HEK293 (cell line): ENCODE results near the gene CDHR1.

Source experiments
- ATF2 ChIP-seq: fragments of 450-650 bp; formaldehyde crosslinking; IDR thresholded peaks from 2 replicates; pipeline ENCODE4 v1.5.1; 2016; ENCODE audit warnings: missing biosample characterization, missing genetic modification characterization, low read depth
- CTCF ChIP-seq: fragments of 450-650 bp; formaldehyde crosslinking; IDR thresholded peaks from 2 replicates; pipeline ENCODE4 v1.5.1; 2016; ENCODE audit warnings: missing biosample characterization, missing genetic modification characterization
- RBAK ChIP-seq: fragments of 450-650 bp; formaldehyde crosslinking; IDR thresholded peaks from 2 replicates; pipeline ENCODE4 v1.5.1; 2016; ENCODE audit warnings: missing biosample characterization, missing genetic modification characterization
- REST ChIP-seq: fragments of 450-650 bp; formaldehyde crosslinking; IDR thresholded peaks from 2 replicates; pipeline ENCODE4 v1.5.1; 2016; ENCODE audit warnings: missing biosample characterization, missing genetic modification characterization
- ZFP69B ChIP-seq: fragments of 450-650 bp; formaldehyde crosslinking; IDR thresholded peaks from 2 replicates; pipeline ENCODE4 v1.5.1; 2016; ENCODE audit warnings: missing biosample characterization, missing genetic modification characterization
- ZIC2 ChIP-seq: fragments of 450-650 bp; formaldehyde crosslinking; IDR thresholded peaks from 2 replicates; pipeline ENCODE4 v1.5.1; 2016; ENCODE audit warnings: missing biosample characterization, missing genetic modification characterization
- ZNF404 ChIP-seq: fragments of 450-650 bp; formaldehyde crosslinking; IDR thresholded peaks from 2 replicates; pipeline ENCODE4 v1.5.1; 2017; ENCODE audit warnings: missing biosample characterization, missing genetic modification characterization
- ZNF423 ChIP-seq: fragments of 450-650 bp; formaldehyde crosslinking; IDR thresholded peaks from 2 replicates; pipeline ENCODE4 v1.5.1; 2016; ENCODE audit warnings: missing biosample characterization, missing genetic modification characterization
- ZNF501 ChIP-seq: fragments of 450-650 bp; formaldehyde crosslinking; IDR thresholded peaks from 2 replicates; pipeline ENCODE4 v1.5.1; 2016; ENCODE audit warnings: missing biosample characterization, missing genetic modification characterization
- ZNF660 ChIP-seq: fragments of 450-650 bp; IDR thresholded peaks from 2 replicates; pipeline ENCODE4 v1.5.1; 2018; ENCODE audit warnings: missing biosample characterization, mild to moderate bottlenecking, missing genetic modification characterization

GRCh38 chr10:84147347-84147746, 47.0 kb upstream of the CDHR1 start:
- TF ChIP-seq CTCF (tag by site-specific recombination) (no peak), ZIC2 (no peak), ZNF660 (no peak), REST (no peak), ZNF404 (no peak), ZFP69B (tag by site-specific recombination) (no peak), ZNF501 (tag by site-specific recombination) (no peak), ATF2 (tag by site-specific recombination) (no peak), RBAK (no peak), ZNF423 (tag by site-specific recombination) (no peak)
